Liver (tissue), 9 donors: Measurements from ENCODE around the gene AHSG. TPM values are rescaled to one million over a fixed set of nuclear protein-coding genes. Genes with fewer than 3 reads are reported as not detected.
"Not testable (repeated sequence)": the region's sequence is repeated elsewhere in the genome, so short reads cannot be mapped to it uniquely, and the experiment has no call there.

ENCODE experiments used
- DNase-seq: peaks from one replicate; pipeline ENCODE4 v3.0.0-alpha.2; 2017; ENCODE audit warnings: low spot score
- H3K27ac ChIP-seq, 2 donors: one replicate each; pipeline ENCODE4 v1.7.0; 2013; ENCODE audit warnings: inconsistent platforms in 2 of 2, low read length in 2 of 2, control low read depth in 1 of 2, low read depth in 1 of 2, mild to moderate bottlenecking in 1 of 2
- H3K27me3 ChIP-seq, 4 donors: one replicate each; pipeline versions ENCODE4 v1.6.1 to v1.7.0; 2013; ENCODE audit warnings: low read length in 3 of 4, inconsistent platforms in 1 of 4, mild to moderate bottlenecking in 1 of 4, moderate library complexity in 1 of 4; ENCODE audit not compliant: control insufficient read depth in 4 of 4, insufficient read depth in 4 of 4
- H3K36me3 ChIP-seq, 4 donors: one replicate each; pipeline versions ENCODE4 v1.6.1 to v1.7.0; 2013; ENCODE audit warnings: low read length in 3 of 4, mild to moderate bottlenecking in 3 of 4, low read depth in 1 of 4, moderate library complexity in 1 of 4; ENCODE audit not compliant: control insufficient read depth in 4 of 4, insufficient read depth in 3 of 4
- H3K4me1 ChIP-seq, 4 donors: one replicate each; pipeline versions ENCODE4 v1.6.1 to v1.7.0; 2013; ENCODE audit warnings: low read length in 3 of 4, mild to moderate bottlenecking in 3 of 4, moderate library complexity in 1 of 4; ENCODE audit not compliant: control insufficient read depth in 4 of 4, insufficient read depth in 4 of 4
- H3K4me3 ChIP-seq, 3 donors: one replicate each; pipeline versions ENCODE4 v1.6.1 to v1.7.0; 2013; ENCODE audit warnings: low read length in 3 of 3, control low read depth in 1 of 3, low read depth in 1 of 3, mild to moderate bottlenecking in 1 of 3
- H3K9ac ChIP-seq, 2 donors: one replicate each; pipeline ENCODE4 v1.7.0; 2013; ENCODE audit warnings: low read length in 2 of 2, mild to moderate bottlenecking in 2 of 2, moderate library complexity in 2 of 2, control low read depth in 1 of 2, low read depth in 1 of 2
- H3K9me3 ChIP-seq, 4 donors: one replicate each; pipeline versions ENCODE4 v1.6.1 to v1.7.0; 2013; ENCODE audit warnings: low read length in 3 of 4; ENCODE audit not compliant: control insufficient read depth in 4 of 4
- CTCF ChIP-seq: fragments of 150-350 bp; IDR thresholded peaks from 2 replicates; pipeline ENCODE4 v1.5.1; 2017; ENCODE audit warnings: improper control_type of control experiment, low read depth, low read length; ENCODE audit not compliant: missing input control
- FOXA1 ChIP-seq: IDR thresholded peaks from 2 replicates; pipeline ENCODE4 v1.6.1; 2016; ENCODE audit warnings: antibody characterized with exemption
- JUND ChIP-seq, 2 donors: IDR thresholded peaks; 2 replicates each; pipeline ENCODE4 v1.6.1; 2016; ENCODE audit warnings: antibody characterized with exemption in 2 of 2
- RAD21 ChIP-seq, 2 donors: IDR thresholded peaks; 2 replicates each; pipeline ENCODE4 v1.6.1; 2016; ENCODE audit warnings: antibody characterized with exemption in 2 of 2, mild to moderate bottlenecking in 2 of 2
- WGBS: extraction: QIAGEN DNeasy Blood & Tissue Kit; methylation state at CpG from one replicate; pipeline ENCODE4 v1.1.7; 2013; 5-methylcytosine and 5-hydroxymethylcytosine counted together
- polyA plus RNA-seq, 2 donors: library from polyadenylated mRNA; stranded (reverse) in 1 of 2; unstranded in 1 of 2; fragments of 200-250 nt in 1 of 2; fragments of >200 nt in 1 of 2; fragmentation: Nextera tagmentation in 1 of 2; extraction: Ambion mirVana in 1 of 2; gene quantifications; one replicate each; pipeline versions ENCODE4 v1.2.1 to v1.2.3, GENCODE V29; 2013 to 2015
- total RNA-seq, 2 donors: library from RNA; depleted of rRNA; stranded (reverse); fragments of >200 nt; gene quantifications; one replicate each; pipeline ENCODE4 v1.2.3, GENCODE V29; 2014
- donor health status: healthy.
- donor health status: healthy.
- donor health status: healthy.
- donor health status: healthy.
- donor health status: healthy.

Gene AHSG
- total and polyA plus RNA-seq, 4 donors = 965 to 4,470 (median 2,050) TPM

- H3K27ac ChIP-seq, H3K27me3 ChIP-seq, H3K4me3 ChIP-seq, H3K9ac ChIP-seq, H3K9me3 ChIP-seq, DNase-seq: not testable (repeated sequence)
- peaks cover 8 to 49% (median 37%) of the 10 kb centered on the region in 4 donors for H3K36me3 ChIP-seq
- WGBS = 90% methylated on average over 9 of the region's 9 CpGs
- peaks cover 6 to 16% (median 11%) of the 10 kb centered on the region in 4 donors for H3K4me1 ChIP-seq
These were observed 26.6 kb upstream of the AHSG start for GRCh38 chr3:186586245-186586644.

GRCh38 chr3:186587183-186587582 lies 25.7 kb upstream of the AHSG start:
- DNase-seq = no peak
- TF ChIP-seq JUND (IDR thresholded peaks at IDR 0.05) (no peak), CTCF (no peak)
- Histone ChIP-seq H3K9ac (no peak overlapping the region), H3K27me3 (no peaks in the 10 kb centered on the region), H3K36me3 (peaks cover 4 to 40% (median 33%) of the 10 kb centered on the region in 4 donors), H3K9me3 (no peaks in the 10 kb centered on the region), H3K27ac (no peak overlapping the region), H3K4me1 (peaks cover 6 to 18% (median 13%) of the 10 kb centered on the region in 4 donors), H3K4me3 (no peak overlapping the region)

- H3K27ac ChIP-seq = peak overlapping the region in 1 of 2 donors; percentile 0
- H3K27me3 ChIP-seq = no peaks in the 10 kb centered on the region
- peaks cover 4 to 26% (median 19%) of the 10 kb centered on the region in 4 donors for H3K36me3 ChIP-seq
- TF ChIP-seq JUND (IDR thresholded peaks at IDR 0.05) = peak in 1 of 2 donors; percentile 40
- no peak for TF ChIP-seq CTCF
- no peak overlapping the region for H3K9ac ChIP-seq
- H3K4me1 ChIP-seq = peaks cover 6 to 22% (median 14%) of the 10 kb centered on the region in 4 donors
- no peak for DNase-seq
- H3K9me3 ChIP-seq = no peaks in the 10 kb centered on the region
- H3K4me3 ChIP-seq = no peak overlapping the region
- WGBS = 55% methylated on average over 2 of the region's 2 CpGs
These were observed 24.2 kb upstream of the AHSG start for GRCh38 chr3:186588632-186589031.

GRCh38 chr3:186589121-186589520 lies 23.7 kb upstream of the AHSG start:
- WGBS = 24% methylated on average over 3 of the region's 3 CpGs
- Histone ChIP-seq H3K27ac (peak overlapping the region in 1 of 2 donors; percentile 0), H3K27me3 (no peaks in the 10 kb centered on the region), H3K4me1 (peaks cover 6 to 26% (median 17%) of the 10 kb centered on the region in 4 donors), H3K36me3 (peaks cover 2 to 21% (median 15%) of the 10 kb centered on the region in 4 donors), H3K9me3 (no peaks in the 10 kb centered on the region), H3K4me3 (no peak overlapping the region), H3K9ac (no peak overlapping the region)
- DNase-seq = no peak
- TF ChIP-seq RAD21 (IDR thresholded peaks at IDR 0.05) (peak; percentile 85 to 89), CTCF (peak; percentile 62), FOXA1 (no peak)
